DMS 273 (cell line): ENCODE results near the gene HARBI1.
A peak's percentile ranks its signal among the peaks of the same experiment; 100 is the strongest.

ENCODE experiments used
- DNase-seq: peaks from one replicate; lab custom pipeline; 2025; ENCODE audit not compliant: unreplicated experiment; lab: John Stamatoyannopoulos, UW

The HARBI1 gene, protein sequence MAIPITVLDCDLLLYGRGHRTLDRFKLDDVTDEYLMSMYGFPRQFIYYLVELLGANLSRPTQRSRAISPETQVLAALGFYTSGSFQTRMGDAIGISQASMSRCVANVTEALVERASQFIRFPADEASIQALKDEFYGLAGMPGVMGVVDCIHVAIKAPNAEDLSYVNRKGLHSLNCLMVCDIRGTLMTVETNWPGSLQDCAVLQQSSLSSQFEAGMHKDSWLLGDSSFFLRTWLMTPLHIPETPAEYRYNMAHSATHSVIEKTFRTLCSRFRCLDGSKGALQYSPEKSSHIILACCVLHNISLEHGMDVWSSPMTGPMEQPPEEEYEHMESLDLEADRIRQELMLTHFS

GRCh38 chr11:46617134-46617971 lies at the start of gene HARBI1, which contains the start of gene ATG13:
HARBI1 (minus strand) TSS chr11:46617227; CDS start chr11:46616237, 990 bp downstream.
ATG13 (plus strand) TSS chr11:46617553; CDS start chr11:46644292, 26,739 bp downstream.
- DNase-seq, result peak; percentile 92

- peak; percentile 38 for DNase-seq
These were observed 49.5 kb upstream of the HARBI1 start for GRCh38 chr11:46666516-46666915.

DNA sequence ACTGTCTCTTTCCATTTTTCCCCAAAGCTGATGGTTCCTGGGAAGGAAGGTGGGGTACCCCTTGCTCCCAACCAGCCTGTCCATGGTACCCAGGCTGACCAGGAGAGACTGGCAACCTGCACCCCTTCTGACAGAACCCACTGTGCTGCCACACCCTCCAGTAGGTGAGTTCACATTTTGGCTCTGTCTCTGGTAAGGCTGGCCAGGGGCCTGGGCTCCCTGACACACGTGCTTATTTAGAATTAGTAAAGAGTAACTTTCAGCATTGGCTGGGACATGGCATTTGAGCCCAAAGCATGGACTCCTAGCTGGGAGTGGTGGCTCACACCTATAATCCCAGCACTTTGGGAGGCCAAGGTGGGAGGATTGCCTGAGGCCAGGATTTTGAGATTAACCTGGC lies 48.3 kb upstream of the HARBI1 start:
- no peak for DNase-seq

GRCh38 chr11:46664612-46665011 lies 47.6 kb upstream of the HARBI1 start:
- DNase-seq, result no peak

DNA sequence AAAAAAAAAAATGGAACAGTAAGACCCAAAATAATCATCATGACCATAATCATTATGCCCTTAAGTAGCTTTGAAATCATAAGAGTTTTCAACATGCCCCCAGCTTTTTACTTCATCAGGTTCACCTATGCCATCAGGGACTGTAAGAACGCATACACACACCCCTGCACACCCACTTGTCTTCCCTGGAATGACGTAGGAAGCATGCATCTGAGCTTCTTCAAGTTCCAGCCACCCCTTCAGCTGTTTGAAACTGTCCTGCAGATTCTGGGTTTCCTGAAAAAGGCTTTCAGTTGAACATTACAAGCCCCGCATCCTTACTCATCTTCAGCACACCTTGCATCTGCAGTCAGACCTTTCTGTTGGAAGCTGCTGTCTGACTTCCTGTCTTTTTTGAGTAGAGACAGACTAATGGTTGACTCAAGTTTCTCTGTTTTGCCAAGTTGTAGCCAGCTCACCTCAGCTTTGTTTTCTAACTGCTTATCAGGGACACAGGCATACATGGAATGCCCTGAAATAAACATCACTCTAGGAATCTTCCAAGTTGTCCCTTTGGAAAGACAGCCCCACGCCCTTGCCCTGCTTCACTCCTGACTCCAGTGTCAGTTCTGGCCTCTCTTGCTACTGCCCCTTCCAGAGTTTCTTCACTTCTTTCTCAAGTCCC lies 46.4 kb upstream of the HARBI1 start:
- no peak for DNase-seq

- no peak for DNase-seq
These were observed 45.3 kb upstream of the HARBI1 start for GRCh38 chr11:46662366-46662765.

DNA sequence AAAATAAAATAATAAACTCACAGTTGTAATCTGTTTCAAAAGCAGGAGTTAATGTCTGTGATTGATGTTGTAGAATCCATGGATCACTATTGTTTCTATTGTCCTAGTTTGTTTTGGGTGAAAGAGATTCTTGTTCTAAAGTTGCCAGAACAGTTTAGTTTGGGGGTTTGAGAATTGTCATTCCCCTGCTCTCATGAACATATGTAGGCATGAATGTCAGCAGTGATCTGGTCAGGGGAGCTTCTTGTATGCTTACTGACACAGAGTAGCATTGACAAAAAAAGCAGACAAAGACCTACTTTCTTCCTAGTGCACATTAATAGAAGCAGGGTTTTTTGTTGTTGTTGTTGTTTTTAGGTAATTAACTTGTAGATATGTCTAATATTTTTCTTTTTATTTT lies 44.8 kb upstream of the HARBI1 start:
- DNase-seq, result no peak

DNA sequence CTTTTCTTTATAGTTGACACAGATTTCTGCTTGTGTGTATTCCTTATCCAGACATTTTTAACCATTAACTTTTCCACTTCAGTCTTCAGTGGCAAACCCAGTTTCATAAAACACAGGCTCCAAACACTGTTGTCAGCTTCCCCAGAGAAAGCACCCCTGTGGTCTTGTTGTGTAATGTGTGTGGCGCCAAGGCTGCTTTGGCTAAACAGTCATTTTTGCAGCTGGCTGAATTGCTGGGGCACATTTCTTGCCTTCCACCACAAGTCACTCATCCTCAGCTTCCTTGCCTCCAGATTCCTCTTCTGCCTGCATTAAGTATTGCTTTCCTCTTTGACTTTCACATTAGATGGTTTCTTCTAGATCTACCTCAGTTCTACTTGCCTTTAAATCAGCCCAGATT lies 42.9 kb upstream of the HARBI1 start:
- DNase-seq, result no peak

DNA sequence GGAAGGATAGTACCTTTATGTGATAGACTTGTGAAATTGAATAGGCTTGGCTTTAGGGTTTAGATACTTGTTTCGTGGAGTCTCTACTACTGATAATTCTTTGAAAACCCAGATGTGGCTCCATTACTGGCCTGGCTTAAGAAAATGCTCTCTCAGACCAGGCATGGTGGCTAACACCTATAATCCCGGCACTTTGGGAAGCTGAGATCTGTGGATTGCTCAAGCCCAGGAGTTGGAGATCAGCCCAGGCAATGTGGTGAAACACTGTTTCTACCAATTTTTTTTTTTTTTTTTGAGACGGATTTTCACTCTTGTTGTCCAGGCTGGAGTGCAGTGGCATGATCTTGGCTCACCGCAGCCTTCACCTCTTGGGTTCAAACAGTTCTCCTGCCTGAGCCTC lies 41.2 kb upstream of the HARBI1 start:
- DNase-seq, result no peak

GRCh38 chr11:46657186-46657585 lies 40.2 kb upstream of the HARBI1 start:
- no peak for DNase-seq

DNA sequence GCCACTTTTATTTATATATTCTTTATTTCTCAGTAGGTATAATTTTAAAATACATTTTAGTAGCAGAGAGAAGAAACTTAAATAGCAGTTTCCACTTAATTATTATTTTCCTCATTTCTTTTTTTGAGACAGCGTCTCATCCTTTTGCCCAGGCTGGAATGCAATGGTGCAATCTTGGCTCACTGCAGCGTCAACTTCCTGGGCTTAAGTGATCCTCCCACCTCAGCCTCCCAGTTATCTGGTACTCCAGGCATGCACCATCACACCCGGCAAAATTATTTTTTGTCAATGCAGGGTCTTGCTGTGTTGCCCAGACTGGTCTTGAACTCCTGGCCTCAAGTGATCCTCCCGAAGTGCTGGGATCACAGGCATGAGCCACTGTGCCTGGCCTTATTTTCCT lies 38.6 kb upstream of the HARBI1 start:
- DNase-seq, result no peak

DNA sequence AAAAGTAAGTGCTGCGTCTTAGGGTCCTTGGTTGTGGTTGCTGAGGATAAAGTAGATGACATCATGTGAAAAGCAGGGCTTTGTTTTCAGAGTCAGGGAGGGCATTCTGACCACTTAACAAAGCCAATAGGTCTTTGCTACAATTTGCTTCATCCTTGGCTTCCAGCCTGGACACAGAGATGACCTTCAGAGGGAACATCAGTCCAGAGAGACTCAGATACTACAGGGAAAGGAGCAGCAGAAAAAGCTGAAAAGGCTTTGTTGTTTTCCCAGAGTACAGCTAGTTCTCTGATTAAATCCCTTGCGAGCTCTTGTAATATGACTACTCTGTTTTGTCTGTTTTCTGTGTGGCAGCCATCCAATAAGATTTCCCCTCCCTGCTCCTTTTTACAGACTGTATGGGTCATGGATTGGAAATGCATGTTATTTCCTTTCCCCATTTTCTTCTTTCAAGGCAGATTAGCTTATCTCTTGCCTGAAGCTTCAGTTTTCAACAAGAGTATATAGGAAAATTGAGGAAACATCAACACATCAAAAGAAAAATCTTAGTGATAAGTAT lies 32.2 kb upstream of the HARBI1 start:
- peak; percentile 57 for DNase-seq

DNA sequence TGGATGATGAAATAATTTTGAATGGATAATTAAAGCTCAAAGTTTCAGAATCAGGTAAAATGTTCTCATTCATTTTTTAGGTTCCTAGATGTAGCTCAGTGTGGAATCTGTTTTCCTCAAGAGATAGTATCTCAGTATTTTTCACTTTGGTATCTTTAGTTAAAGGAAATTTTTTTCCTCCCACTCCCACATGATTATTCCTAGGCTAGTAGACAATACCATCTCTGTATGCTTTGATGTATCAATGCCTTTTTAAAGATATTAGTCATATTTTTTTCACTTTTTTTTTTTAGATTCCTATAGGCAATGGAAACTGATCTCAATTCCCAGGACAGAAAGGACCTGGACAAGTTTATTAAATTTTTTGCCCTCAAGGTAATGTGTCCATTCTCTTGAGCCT lies 27.0 kb upstream of the HARBI1 start:
- DNase-seq, result no peak

GRCh38 chr11:46643531-46643930 lies 26.5 kb upstream of the HARBI1 start:
- DNase-seq, result no peak

DNA sequence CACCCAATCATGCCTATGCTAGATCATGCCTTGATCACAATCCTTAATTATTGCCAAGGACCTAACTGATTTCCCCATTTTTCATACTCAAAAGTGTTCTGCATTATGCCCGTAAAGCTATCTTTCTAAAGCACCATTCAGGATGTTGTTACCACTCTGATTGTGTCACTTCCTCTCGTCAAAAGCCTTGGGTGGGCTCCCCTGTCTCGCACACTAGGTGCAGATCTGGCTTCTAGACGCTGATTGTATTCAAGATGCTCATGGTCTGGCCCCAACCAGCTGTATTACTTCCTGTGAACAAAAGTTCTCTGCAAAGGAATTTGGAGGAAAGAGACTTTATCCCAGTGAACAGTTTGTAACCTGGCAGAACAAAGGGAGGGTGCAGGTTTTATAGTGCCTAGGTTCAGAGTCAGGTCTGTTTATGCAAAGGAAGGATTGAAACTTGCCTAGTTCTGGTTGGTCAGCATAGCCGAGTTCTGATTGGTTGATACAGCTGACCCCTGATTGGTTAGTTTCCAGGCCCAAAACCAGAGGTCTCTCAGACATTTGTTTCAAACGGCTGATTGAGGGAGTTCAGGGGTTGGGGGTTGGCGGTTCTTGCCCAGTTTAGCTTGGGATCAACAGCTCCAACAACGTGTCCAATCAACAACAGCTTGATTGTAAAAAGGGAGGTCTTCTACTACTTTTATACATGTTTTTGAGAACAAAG lies 25.8 kb upstream of the HARBI1 start:
- no peak for DNase-seq

GRCh38 chr11:46641639-46642038 lies 24.6 kb upstream of the HARBI1 start:
- no peak for DNase-seq

DNA sequence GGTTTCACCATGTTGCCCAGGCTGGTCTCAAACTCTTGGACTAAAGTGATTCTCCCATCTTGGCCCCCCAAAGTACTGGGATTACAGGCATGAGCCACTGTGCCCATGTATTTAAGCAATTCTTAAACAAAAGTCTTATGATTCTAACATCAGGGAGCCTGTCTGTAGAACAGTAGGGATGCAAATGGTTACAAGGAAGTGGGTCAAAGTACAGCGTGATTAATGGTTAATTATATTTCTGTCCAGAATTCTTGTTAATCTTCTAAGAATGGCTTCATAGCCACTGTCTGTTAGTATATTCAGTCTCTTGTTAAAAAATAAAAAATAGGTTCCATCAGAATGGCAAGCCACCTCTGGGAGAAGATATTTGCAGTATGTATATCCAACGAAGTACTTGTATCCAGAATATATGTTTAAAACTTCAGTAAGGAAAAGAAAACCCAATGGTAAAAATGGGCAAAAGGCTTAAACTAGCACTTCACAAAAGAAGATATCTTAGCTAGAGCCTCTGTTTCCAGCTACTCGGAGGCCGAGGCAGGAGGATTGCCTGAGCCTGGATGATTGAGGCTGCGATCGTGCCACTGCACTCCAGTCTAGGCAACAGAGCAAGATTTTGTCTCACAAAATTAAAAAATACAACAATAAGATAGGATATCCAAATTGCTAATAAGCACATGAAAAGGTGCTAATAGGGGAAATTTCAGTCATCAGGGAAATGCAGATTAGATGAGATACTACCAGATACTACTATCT lies 23.2 kb upstream of the HARBI1 start:
- DNase-seq, result no peak

DNA sequence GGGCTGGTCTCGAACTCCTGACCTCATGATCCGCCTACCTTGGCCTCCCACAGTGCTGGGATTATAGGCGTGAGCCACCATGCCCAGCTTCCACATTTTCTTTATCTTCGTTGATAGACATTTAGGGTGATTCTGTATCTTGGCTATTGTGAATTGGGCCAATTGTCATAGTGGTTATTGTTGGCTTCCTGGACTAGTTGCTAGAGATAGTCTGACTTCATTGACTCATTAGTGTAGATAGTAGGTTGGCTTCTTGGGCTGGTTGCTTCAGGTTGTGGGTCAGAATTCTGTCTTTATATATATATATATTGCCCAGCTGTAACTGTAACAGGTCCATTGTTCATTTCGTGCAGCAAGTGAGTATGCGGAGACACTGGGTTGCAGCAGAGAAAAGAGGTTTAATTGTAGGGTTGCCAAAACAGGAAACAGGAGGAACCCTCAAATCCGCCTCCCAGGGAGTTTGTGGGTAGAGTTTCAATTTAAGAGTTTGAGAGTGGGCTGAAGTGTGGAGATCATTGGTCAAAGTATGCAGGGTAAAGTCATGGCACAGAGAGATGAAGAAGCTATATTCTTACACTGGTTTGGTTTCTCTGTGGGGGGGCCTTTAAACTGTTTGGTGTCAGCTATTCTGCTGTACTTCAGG lies 22.3 kb upstream of the HARBI1 start:
- no peak for DNase-seq

DNA sequence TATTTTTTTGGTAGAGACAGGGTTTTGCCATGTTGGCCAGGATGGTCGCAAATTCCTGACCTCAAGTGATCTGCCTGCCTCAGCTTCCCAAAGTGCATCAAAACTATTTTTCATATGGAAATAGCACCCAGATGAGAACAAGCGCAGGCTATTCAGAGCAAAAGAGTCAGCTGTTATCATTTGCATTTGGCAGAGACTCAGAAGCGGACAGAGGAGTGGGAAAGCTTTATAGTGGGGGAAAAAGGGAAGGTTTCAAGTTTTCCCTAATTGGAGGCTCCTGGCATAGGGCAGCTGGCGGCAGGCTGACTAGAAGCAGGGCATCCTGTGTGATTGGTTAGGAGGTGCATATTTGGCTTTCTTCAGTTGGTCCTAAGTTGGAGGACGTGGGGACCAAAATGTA lies 20.5 kb upstream of the HARBI1 start:
- DNase-seq, result no peak
